Measurements from ENCODE around the gene DDI2.

GRCh38 chr1:15685820-15686219 is 68.6 kb downstream of the DDI2 start:
- TF ChIP-seq CTCF (conservative IDR thresholded peaks at IDR 0.05 in 1 of 2, IDR thresholded peaks at IDR 0.05 in 1 of 2; ENCODE audit: extremely low read depth in 1 of 2, insufficient read depth in 1 of 2, low read depth in 1 of 2, low read length in 2 of 2) (no peak), EZH2 (IDR thresholded peaks at IDR 0.05; ENCODE audit: borderline replicate concordance, low read length) (no peak)

Data from mammary epithelial cell (primary cell).